Smooth muscle cell (in vitro differentiated cells): Measurements from ENCODE around the gene ANKS1A. TPM values are rescaled to one million over a fixed set of nuclear protein-coding genes. Genes with fewer than 3 reads are reported as not detected.
A peak's percentile ranks its signal among the peaks of the same experiment; 100 is the strongest.

Experiments
- DNase-seq: peaks from one replicate; lab custom pipeline; 2025; ENCODE audit not compliant: unreplicated experiment; lab: John Stamatoyannopoulos, UW
- H2AFZ ChIP-seq: fragments of 200-600 bp; sonication (generic); 2 replicates; pipeline ENCODE4 v1.6.0; 2016; ENCODE audit warnings: antibody characterized with exemption, low read depth, mild to moderate bottlenecking
- H3F3A ChIP-seq: fragments of 200-600 bp; sonication (generic); 2 replicates; pipeline ENCODE4 v1.6.0; 2017; ENCODE audit warnings: antibody characterized with exemption, low read depth
- H3K27ac ChIP-seq: fragments of 200-600 bp; sonication (generic); 2 replicates; pipeline ENCODE4 v1.5.1; 2016; ENCODE audit warnings: low read depth, mild to moderate bottlenecking
- H3K27me3 ChIP-seq: fragments of 200-600 bp; sonication (generic); 2 replicates; pipeline ENCODE4 v1.6.1; 2016; ENCODE audit warnings: low read depth, mild to moderate bottlenecking
- H3K36me3 ChIP-seq: fragments of 200-600 bp; sonication (generic); 2 replicates; pipeline ENCODE4 v1.5.1; 2016; ENCODE audit warnings: low read depth
- H3K4me1 ChIP-seq: fragments of 200-600 bp; sonication (generic); 2 replicates; pipeline ENCODE4 v1.5.1; 2016; ENCODE audit warnings: low read depth
- H3K4me2 ChIP-seq: fragments of 200-600 bp; sonication (generic); 2 replicates; pipeline ENCODE4 v1.6.0; 2016; ENCODE audit warnings: mild to moderate bottlenecking
- H3K4me3 ChIP-seq: fragments of 200-600 bp; sonication (generic); 2 replicates; pipeline ENCODE4 v1.5.1; 2016; ENCODE audit warnings: mild to moderate bottlenecking
- H3K79me2 ChIP-seq: fragments of 200-600 bp; sonication (generic); 2 replicates; pipeline ENCODE4 v1.6.0; 2016; ENCODE audit warnings: low read depth, mild to moderate bottlenecking
- H3K9ac ChIP-seq: fragments of 200-600 bp; sonication (generic); 2 replicates; pipeline ENCODE4 v1.6.0; 2016; ENCODE audit warnings: low read depth
- H3K9me3 ChIP-seq: fragments of 200-600 bp; sonication (generic); replicated peaks from 2 replicates; pipeline ENCODE4 v1.5.1; 2016; ENCODE audit warnings: low read depth
- H4K20me1 ChIP-seq: fragments of 200-600 bp; sonication (generic); 2 replicates; pipeline ENCODE4 v1.6.0; 2016; ENCODE audit warnings: low read depth
- CTCF ChIP-seq: fragments of 200-600 bp; sonication (generic); IDR thresholded peaks from 2 replicates; pipeline ENCODE4 v1.5.1; 2017; ENCODE audit warnings: borderline replicate concordance, mild to moderate bottlenecking, antibody characterized with exemption; ENCODE audit not compliant: insufficient read depth, poor library complexity, severe bottlenecking
- WGBS: methylation state at CpG from one replicate; pipeline ENCODE4 v1.1.7; 2016; ENCODE audit warnings: low lambda C conversion rate; 5-methylcytosine and 5-hydroxymethylcytosine counted together
- polyA plus RNA-seq: library from polyadenylated mRNA; unstranded; fragments of >200 nt; fragmentation: Nextera tagmentation; extraction: Ambion mirVana; gene quantifications from 2 replicates; pipeline ENCODE4 v1.2.1, GENCODE V29; 2016
- total RNA-seq: library from RNA; depleted of rRNA; stranded (reverse); fragments of >200 nt; gene quantifications from 2 replicates; pipeline ENCODE4 v1.2.3, GENCODE V29; 2014

Gene ANKS1A
- total and polyA plus RNA-seq, 2 experiments from 2014 or later: 28.9 to 39.2 TPM

DNA sequence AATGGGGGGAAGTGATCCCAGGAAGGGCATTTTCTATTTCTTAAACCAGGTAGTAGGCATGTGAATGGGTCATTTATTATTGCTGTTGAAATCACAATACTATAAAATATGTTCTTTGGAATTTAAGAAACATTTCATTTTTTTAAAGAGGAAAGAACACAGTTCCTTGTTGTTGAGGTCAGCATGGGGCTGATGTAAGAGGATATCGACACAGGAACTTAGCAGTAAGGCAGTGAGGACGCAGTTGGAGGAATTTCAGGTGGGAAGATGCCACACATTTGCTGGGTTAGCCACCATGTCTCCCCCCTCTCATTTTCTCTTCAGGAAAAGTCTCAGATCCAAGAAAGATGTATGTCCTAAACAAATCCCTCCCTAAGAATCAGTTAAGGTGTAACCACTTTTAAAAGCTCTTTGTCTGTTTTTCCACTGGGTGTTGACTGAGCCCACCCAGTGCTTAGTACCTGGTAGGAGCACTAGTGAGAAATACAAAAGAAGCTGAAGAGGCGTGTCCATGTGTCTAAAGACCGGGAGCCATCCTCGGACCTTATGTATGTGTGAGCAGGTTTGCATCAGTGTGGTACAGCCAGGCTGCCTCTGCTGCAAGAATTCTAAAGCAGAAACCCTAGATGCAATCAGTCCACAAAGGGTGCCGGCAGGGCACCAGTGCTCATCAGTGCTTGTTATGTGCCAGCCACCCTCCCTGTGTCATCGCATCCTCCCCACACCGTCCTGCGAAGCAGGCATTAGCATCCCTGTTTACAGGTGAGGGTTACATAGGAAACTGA, 153.2 kb downstream of the ANKS1A start:
- DNase-seq: no peak
- H3K4me2 ChIP-seq: no peak overlapping the region
- no peak for TF ChIP-seq CTCF
- H3K4me1 ChIP-seq: peaks cover 50% of the 10 kb centered on the region
- H3K79me2 ChIP-seq: peaks cover 47% of the 10 kb centered on the region
- peaks cover 21% of the 10 kb centered on the region for H3F3A ChIP-seq
- H2AFZ ChIP-seq: no peak overlapping the region
- H3K27me3 ChIP-seq: no peaks in the 10 kb centered on the region
- no peak overlapping the region for H3K9ac ChIP-seq
- peak overlapping the region; percentile 31 for H3K27ac ChIP-seq
- H3K4me3 ChIP-seq: no peak overlapping the region
- no peaks in the 10 kb centered on the region for H3K9me3 ChIP-seq
- WGBS: 91% methylated on average over 9 of the region's 9 CpGs
- no peaks in the 10 kb centered on the region for H4K20me1 ChIP-seq
- H3K36me3 ChIP-seq: no peaks in the 10 kb centered on the region

- Histone ChIP-seq H3K27ac (peak overlapping the region; percentile 98), H3K4me3 (no peak overlapping the region), H3K36me3 (no peaks in the 10 kb centered on the region), H3K4me1 (peaks cover 50% of the 10 kb centered on the region), H2AFZ (no peak overlapping the region), H3K27me3 (no peaks in the 10 kb centered on the region), H3K79me2 (peaks cover 33% of the 10 kb centered on the region), H3K4me2 (peak overlapping the region; percentile 52), H4K20me1 (no peaks in the 10 kb centered on the region), H3K9me3 (no peaks in the 10 kb centered on the region), H3K9ac (no peak overlapping the region), H3F3A (peaks cover 30% of the 10 kb centered on the region)
- TF ChIP-seq CTCF: no peak
- DNase-seq: no peak
- WGBS: 79% methylated on average over 4 of the region's 4 CpGs
Observed at GRCh38 chr6:35043381-35044130, 154.5 kb downstream of the ANKS1A start.

- no peaks in the 10 kb centered on the region for H3K36me3 ChIP-seq
- no peaks in the 10 kb centered on the region for H4K20me1 ChIP-seq
- no peak for TF ChIP-seq CTCF
- H3K9me3 ChIP-seq: no peaks in the 10 kb centered on the region
- no peaks in the 10 kb centered on the region for H3K27me3 ChIP-seq
- WGBS: 68% methylated on average over 16 of the region's 16 CpGs
- H3K9ac ChIP-seq: no peak overlapping the region
- no peak overlapping the region for H3K4me3 ChIP-seq
- peaks cover 29% of the 10 kb centered on the region for H3K79me2 ChIP-seq
- H2AFZ ChIP-seq: no peak overlapping the region
- peak overlapping the region; percentile 98 for H3K27ac ChIP-seq
- DNase-seq: no peak
- H3K4me1 ChIP-seq: peaks cover 57% of the 10 kb centered on the region
- H3F3A ChIP-seq: peaks cover 35% of the 10 kb centered on the region
- H3K4me2 ChIP-seq: peak overlapping the region; percentile 52
Observed at GRCh38 chr6:35044145-35044745, 155.2 kb downstream of the ANKS1A start.
